HT1080 (cell line): ENCODE results near the gene UCK2. TPM values are rescaled to one million over a fixed set of nuclear protein-coding genes. Genes with fewer than 3 reads are reported as not detected.
A peak's percentile ranks its signal among the peaks of the same experiment; 100 is the strongest.

Experiments
- DNase-seq: peaks from one replicate; pipeline ENCODE4 v3.0.0-alpha.2; 2015; ENCODE audit warnings: low read depth
- total RNA-seq: library from RNA; depleted of rRNA; stranded (reverse); fragments of >200 nt; shearing (Covaris generic); gene quantifications from 2 replicates; pipeline ENCODE4 v1.2.3, GENCODE V29; 2014

Gene UCK2
- total RNA-seq, 1 experiment from 2014 or later = 148 TPM

DNA sequence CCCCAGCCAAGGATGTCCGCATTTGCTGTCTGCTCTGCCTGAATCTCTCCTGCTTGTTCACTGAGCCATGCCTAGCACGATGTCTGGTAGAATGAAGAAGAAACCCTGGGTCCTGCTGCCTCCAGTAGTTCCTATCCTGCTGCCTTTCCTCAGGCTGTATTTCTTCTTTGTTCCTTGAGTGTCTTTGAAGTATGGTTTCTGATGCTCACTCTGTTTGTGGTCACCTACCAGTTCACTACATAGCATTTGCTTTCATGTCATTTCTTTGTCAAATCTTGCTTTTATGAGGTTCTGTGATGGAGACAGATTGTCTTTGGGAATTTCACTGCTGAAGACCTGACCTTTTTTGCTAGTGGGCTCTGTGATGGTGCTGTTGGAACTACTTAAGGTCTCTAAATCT is 5.9 kb downstream of the UCK2 start:
- DNase-seq = no peak

DNA sequence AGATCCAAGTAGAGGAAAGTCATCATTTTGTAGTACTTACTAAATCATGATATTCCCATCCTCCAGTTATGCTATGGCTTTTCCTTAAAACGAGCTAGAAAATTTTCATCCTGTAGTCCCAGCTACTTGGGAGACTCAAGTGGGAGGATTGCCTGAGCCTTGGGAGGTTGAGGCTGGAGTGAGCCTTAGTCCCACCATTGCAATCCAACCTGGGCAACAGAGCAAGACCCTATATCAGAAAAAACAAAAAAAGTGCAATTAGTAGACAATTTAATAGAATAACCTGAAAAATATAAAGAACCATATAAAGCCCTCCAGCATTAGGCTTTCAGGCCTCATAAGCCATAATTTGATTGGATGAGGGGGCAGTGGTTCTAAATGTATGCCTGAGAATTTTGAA is 6.8 kb downstream of the UCK2 start:
- DNase-seq = no peak

DNA sequence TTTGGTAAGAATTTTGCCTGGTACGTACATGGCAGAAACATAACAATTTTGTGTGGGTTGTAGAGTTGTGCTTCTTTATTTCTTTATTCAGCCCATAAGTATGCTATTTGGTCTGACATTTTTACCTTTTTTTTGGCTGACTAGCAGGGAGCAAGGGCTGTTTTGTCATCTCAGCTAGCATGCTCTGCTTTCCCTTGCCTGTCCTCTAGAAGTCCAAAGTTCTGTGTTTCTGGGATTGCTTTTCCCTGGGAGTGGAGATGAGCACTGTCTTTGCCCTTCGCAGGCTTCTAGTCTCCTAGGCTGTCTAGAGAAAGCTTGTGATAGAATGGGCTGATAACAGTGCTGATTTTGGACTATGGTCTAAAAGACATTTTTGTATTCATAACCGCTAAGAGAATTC is 7.5 kb downstream of the UCK2 start:
- DNase-seq = no peak

DNA sequence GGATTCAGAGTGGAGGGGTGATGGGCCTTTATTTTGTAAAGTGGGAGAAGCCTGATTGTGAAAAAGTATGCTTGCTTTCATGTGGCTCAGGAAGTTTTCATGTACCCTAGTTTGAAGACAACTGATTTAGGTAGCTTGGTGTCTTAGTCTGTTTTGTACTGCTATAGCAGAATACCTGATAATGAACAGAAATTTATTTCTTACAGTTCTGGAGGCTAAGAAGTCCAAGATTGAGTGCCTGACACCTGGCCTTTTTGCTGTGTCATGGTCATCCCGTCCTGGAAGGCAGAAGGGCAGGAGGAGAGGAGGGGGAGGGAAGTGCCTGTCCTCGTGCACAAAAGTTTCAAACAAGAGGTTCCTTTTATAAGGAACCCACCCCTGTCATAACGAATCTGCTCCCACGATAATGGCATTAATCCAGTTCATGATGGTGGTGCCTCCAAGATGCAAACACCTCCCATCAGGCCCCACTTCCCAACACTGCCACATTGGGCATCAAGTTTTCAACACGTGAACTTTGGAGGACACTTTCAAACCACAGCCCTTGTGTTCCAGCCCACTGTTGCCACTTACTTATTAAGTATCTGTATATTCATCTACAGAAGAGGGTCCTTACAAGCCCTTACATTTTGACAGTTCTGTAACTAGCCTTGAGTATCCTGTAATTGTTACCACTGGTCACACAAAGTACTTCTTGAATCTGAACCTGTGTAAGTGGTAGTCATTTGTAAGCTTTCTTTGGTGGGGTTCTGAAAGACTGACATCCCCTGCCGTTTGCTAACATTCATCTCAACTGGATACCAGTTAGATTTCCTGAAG is 9.5 kb downstream of the UCK2 start:
- DNase-seq = no peak

DNA sequence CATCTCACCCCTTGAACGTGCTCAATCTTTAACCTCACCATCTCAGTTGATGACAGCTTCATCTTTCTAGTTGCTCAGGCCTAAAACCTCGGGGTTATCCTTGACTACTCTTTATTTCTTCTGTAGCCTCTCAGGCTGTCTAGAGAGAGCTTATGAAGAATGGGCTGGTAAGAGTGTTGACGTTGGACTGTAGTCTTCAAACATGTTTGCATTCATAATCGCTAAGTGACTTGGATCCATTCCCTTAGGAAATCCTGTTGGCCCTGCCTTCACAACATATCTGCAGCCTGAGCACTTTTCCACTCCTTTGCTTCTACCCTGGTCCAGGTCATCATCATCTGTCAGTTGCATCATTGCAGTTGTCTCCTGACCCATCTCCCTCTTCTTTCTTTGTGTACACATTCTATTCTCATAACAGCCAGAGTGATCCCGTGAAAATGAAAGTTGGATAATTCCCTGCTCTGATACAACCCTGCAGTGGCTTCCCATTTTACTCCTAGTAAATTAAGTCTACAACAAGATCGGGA is 10.5 kb downstream of the UCK2 start:
- DNase-seq = no peak

DNA sequence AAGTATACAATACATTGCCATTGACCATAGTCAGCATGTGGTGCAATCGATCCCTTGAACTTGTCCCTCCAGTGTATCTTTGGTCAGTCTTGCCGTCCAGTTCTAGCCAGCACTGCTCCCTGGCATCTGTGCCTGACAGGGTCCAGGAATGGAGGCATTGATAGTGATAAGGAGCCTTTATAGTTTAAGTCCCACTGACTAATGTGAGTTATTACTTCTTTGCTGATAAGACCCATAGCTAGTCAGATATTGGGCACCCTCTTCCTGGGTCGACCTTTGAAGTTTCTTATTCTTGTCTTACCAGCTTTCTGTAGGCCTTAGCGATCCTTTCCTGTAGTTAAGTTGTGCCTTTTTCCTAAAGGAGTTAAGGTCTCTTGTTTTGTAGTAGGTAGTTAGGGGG is 13.0 kb downstream of the UCK2 start:
- no peak for DNase-seq

DNA sequence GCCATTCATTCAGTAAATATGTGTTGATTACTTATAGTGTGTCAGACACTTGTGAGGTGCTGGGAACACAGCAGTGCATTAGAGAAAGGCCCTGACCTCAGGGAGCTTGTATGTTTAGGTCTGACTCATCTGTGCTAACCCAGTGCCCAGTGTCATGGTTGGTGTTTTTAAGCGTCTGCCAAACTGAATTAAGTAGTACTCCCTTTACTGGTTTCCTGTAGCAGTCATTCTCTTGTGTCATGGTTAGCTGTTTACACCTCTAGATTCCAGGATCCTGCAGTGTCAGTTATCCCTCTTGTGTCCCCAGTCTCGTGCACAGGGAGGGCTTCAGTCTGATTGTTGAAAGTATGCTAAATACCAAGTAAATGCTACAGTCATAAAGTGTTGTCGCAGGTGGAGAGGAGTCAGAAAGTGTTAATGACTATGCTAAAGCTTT is 14.2 kb downstream of the UCK2 start:
- peak; percentile 75 for DNase-seq

DNA sequence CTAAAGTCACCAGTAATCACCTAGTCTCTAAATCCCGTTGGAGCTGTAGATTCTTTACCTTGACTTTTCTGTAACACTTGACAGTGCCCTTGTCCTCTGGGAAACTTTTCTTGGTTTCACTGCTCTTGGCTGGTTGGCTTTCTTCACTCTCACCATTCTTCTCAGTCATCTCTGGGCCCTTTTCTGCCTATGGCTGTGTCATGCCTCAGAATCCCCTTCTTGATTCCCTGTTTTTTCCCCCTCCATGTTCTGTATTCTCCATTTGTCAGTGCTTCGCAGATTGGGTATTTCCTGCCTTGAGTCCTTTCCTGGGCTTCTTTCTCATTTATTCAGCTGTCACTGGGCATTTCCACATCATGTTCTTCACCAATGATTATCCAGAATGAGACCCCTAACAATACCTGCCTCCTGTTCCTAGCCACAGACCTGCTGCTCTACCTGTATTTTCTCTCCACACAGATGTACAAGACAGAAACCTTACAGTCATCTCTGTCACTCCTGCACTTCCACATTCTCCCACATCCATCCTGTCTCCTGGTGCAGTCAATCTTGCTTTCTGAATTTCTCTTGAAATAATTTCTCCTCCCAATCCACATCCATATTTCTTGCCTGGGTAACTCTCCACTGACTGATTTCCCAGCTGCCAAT is 14.7 kb downstream of the UCK2 start:
- no peak for DNase-seq

DNA sequence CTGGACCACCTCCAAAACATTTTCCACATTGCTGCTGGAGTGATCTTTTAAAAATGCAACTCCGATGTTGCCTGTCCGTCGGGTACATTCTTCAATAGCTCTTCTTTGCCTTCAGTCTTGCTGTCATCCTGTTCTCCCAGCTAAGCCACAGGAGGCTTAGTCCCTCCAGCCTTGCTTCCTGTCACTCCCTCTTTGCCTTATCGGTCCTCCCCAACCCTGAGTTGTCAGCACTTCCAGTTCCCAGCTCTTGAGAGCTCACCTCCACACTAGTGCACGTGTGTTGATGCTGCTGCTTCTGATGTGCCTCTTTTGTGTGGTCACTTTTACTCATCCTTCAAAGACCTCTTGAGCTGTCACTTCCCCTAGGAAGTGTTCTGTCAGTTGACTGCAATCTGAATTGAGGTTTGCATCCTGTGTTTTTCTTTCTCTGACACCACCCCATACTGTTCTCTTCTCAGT is 15.3 kb downstream of the UCK2 start:
- DNase-seq = peak; percentile 77

DNA sequence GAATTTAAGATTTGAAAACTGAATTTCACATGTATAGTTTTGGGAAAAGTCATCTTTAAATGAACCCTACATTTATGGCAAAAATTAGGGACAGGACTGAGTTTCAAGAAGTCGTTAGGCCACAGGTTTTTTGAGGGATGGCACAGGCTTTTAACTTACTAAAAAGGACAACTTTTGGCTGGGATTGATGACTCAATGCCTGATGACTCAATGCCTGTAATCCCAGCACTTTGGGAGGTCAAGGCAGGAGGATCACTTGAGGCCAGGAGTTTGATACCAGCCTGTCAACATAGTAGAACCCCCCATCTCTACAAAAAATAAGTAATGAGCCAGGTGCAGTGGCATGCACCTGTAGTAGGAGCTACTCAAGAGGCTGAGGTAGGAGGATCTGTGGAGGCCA is 15.9 kb downstream of the UCK2 start:
- DNase-seq = peak; percentile 58

DNA sequence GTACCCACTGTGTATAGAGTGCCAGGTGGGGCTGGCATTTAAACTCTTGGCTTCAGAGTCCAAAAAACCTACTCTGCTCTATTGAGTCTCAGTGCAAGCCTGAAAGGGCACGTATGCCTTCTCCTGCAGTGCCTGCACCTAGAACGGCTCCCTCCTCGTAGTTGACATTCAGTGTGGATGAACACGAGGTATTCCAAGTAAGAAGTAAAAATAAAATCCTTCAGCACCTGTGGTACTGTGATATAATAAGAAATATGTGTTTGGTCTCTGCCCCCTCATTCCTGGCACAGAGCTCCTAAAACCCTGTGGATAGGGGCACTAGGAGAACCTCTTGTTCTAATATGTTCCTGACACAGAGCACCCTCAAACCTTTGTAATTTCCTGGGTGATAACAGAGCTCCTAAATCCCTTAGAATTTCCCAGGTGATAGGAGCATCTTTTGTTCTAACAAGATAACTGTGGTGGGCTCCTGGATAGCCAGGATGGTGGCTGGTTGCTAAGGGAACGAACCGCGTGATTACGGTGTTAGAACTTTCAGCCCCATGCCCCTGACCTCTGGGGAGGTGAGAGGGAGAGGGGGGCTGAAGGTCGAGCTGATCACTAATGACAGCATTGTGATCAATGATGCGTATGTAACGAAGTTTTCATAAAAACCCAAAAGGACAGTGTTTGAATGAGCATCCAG is 16.8 kb downstream of the UCK2 start:
- DNase-seq = no peak

DNA sequence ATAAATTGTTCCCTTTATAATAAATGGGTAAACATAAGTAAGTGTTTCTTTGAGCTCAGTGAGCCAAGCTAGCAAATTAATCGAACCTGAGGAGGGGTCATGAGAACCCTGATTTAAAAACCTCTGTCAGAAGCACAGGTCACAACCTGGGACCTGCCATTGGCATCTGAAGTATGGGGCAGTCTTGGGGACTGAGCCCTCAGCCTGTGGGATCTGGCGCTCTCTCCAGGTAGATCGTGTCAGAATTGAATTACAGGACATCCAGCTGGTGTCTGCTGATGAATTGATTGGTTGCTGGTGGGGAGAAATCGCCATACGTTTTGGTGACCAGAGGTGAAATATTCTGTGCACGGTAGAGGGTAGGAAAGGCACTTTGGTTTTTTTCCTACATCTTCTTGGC is 17.5 kb downstream of the UCK2 start:
- no peak for DNase-seq

DNA sequence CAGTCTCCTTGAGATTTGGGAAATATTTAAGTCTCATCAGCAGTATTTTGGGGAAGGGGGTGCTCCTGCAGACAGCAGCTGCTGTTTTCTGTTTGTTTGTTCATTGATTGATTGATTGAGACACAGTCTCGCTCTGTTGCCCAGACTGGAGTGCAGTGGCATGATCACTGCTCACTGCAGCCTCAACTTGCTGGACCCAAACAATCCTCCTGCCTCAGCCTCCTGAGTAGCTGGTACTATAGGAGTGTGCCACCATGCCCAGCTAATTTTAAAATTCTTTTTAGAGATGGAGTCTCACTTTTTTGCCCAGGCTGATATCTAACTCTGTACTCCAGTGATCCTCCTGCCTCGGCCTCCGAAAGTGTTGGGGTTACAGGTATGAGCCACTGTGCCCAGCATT is 18.2 kb downstream of the UCK2 start:
- DNase-seq = no peak

DNA sequence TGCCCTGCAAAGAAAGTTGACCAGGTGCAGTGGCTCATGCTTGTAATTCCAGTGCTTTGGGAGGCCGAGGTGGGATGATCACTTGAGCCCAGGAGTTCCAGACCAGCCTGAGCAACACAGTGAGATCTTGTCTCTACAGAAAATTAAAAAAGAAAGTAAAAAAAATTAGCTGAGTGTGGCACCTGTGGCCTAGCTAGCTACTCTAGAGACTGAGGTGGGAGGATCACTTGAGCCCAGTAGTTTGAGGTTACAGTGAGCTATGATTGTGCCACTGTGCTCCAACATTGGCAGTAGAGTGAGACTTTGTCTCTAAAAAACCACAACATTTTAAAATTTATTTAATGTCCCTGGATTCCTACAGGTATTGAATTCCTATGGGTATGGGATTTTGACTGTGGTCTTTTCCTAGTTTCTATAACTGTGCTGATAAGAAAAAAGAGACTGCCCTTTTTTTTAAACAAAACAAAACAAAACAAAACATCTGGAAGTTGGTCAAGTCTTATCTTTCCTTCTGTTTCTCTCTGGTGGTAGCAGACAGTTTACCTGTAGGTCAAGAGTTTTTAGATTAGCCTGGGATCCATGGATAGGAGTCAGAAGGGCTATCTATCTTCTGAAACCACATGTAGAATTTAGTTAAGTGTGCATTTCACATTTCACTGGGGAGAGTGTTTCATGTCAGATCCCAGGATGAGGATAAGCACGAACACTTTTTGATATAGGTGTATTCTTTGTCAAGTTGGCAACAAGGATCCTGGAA is 18.8 kb downstream of the UCK2 start:
- DNase-seq = no peak

DNA sequence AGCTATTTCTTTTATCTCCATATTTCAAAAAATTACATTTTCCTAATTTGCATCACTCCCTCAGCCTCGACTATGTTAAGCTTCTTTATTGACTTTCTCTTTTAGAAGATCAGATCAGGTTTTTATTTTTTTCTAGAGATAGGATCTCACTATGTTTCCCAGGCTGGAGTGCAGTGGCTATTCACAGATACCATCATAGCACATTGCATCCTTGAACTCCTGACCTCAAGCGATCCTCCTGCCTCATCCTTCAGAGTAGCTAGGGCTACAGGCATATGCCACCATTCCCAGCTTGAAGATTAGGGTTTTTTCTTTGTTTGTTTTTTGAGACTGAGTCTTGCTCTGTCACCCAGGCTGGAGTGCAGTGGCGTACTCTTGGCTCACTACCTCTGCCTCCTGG is 20.1 kb downstream of the UCK2 start:
- DNase-seq = no peak

DNA sequence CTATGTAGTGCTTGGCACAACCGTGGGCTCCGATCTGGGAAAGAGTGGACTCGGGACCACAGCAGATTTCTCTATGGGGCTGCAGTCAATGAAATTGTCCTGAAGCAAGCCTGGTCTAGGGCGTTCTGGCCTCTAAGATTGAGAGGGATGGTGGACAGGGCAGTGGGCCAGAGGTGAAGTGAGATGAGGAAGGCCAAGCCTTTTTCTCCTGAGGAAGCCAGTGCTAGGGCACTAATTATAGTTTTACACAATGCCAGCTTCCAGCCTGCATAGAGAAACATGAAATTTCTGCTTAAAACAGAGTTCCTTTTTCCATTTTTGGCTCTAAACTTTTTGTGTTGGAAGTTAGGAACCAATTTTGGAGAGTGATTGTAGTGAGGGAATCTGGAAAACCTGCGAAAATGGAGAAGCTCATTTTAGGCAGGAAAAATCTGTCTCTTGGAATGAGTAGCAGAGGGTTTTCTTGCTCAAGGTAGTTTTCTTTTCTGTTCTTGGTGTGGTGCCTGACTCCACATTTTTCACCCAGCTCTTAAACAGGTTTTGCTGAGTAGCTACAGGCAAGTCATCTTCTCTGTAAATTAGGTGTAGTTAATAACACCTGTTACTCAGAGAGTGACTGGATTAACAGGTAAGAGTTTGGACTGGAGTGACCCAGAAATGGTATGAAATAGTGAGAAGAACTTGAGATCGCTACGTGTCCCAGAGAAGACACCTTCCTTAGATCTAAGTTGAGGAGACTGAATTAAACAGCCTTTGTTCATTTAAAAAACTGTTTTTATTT is 22.1 kb downstream of the UCK2 start:
- no peak for DNase-seq

DNA sequence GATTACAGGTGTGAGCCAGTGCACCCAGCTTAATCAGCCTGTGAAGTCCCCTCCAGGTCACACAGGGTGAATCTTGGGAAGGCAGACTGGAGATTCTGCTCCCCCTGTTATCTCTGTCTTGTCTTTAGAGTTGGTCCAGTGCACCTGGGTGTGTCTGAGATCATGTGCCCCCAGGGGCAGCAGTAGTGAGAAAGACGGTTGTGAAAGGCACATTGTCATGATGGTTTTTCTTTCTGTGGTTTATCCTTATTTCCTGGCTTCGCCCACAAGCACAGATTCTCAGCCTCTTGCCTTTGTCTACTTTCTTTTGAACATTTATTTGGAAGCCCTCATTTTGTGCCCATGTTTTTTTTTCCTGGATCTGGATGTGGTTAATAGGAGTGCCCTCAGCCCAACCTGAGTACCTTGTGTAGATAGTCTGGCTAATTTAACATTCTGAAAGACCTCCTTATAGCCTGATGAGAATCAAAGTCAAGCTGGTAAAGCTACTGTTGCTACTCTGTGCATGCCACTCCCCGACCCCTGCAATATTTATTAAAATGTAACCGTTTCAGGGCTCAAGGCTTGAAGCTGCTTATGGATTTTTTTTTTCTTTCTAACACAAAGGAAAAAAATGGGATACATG is 23.7 kb downstream of the UCK2 start:
- DNase-seq = peak; percentile 91

DNA sequence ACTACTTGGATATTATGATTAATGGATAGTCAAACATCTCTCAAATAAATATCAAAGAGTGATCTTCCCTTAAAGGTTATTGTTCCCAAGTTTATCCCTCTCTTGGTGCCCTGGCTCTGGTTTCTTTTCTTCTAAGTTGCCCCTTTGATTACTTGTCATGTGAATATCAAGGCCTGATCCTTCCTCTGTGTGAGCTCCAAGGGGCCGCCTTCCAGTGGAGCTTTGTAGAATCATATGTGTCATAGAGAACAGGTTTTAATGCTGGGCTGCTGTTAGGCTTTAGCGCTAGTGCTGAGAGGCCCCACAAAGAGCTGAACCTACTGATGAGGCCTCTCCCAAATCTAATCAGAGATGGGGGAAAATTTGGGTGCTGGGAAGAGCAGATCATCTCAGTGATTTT is 25.5 kb downstream of the UCK2 start:
- no peak for DNase-seq

DNA sequence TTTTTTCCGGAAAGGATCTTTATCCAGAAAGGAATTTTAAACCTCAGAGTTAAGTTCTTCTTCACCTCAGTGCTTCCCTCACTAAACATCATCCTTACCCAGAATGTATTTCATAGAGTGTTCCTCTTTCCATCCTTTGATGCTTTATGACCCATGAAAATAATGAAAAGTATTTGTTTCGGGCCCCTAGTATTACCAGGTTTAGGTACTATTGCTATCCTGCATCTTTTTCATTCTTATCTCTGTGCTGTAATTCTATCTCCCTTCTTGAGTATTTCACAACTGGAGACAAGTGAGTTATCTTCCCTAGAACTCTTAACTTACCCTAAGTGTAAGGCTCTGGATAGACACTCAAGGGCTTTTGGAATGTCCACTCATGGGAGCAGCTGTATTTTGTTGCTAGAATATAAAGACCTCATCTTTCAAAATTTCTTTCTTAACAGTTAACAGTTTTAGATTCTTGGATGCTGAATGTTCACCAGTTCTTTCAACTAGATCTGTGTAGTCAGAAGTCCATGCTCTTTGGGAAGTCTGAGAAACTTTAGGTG is 26.2 kb downstream of the UCK2 start:
- no peak for DNase-seq
